Omental fat pad (tissue), 4 donors: ENCODE results near the gene CSGALNACT2. TPM values are rescaled to one million over a fixed set of nuclear protein-coding genes. Genes with fewer than 3 reads are reported as not detected.

Source experiments
- ATAC-seq: fragments of 150-250 bp; one replicate; pipeline ENCODE4 v1.9.1; 2016; ENCODE audit warnings: mild to moderate bottlenecking, moderate library complexity; ENCODE audit not compliant: low FRiP score
- DNase-seq: peaks from one replicate; pipeline ENCODE4 v3.0.0-alpha.2; 2019; ENCODE audit warnings: low spot score
- CTCF ChIP-seq, 3 donors: fragments of 450-650 bp; IDR thresholded peaks; one replicate each; pipeline ENCODE4 v1.5.1; 2016 to 2017; ENCODE audit warnings: antibody characterized with exemption in 3 of 3, mild to moderate bottlenecking in 3 of 3, moderate library complexity in 2 of 3
- total RNA-seq, 4 donors: library from RNA; depleted of rRNA; stranded (reverse); fragments of >200 nt; gene quantifications; one replicate each; pipeline ENCODE4 v1.1.0, GENCODE V29; 2016

The CSGALNACT2 gene
- total RNA-seq, 4 donors from 2014 or later = 22.0 to 45.8 (median 37.9) TPM

GRCh38 chr10:43202657-43203447 lies 64.6 kb downstream of the CSGALNACT2 start:
- peak; percentile 25 for ATAC-seq

GRCh38 chr10:43203448-43204041 lies 65.3 kb downstream of the CSGALNACT2 start:
- DNase-seq = peak; percentile 18
- peak; percentile 28 for ATAC-seq
- no peak for TF ChIP-seq CTCF (IDR thresholded peaks at IDR 0.05)

More at GRCh38 chr10:43202657-43203447, 64.6 kb downstream of the CSGALNACT2 start:
- peak; percentile 22 for DNase-seq
- TF ChIP-seq CTCF (IDR thresholded peaks at IDR 0.05) = no peak

- ATAC-seq = no peak
- TF ChIP-seq CTCF (IDR thresholded peaks at IDR 0.05) = no peak
- DNase-seq = peak; percentile 16
Measured at GRCh38 chr10:43204042-43204942, 66.0 kb downstream of the CSGALNACT2 start.

- ATAC-seq = no peak
- DNase-seq = peak; percentile 19
- no peak for TF ChIP-seq CTCF (IDR thresholded peaks at IDR 0.05)
Measured at GRCh38 chr10:43204943-43205671, 66.9 kb downstream of the CSGALNACT2 start.

GRCh38 chr10:43205681-43206390 lies 67.6 kb downstream of the CSGALNACT2 start:
- DNase-seq = peak; percentile 5
- TF ChIP-seq CTCF (IDR thresholded peaks at IDR 0.05) = no peak
- no peak for ATAC-seq
